Neural crest cell (in vitro differentiated cells): Measurements from ENCODE around the gene OR6C74. TPM values are rescaled to one million over a fixed set of nuclear protein-coding genes. Genes with fewer than 3 reads are reported as not detected.

Experiments used
- DNase-seq: peaks from one replicate; pipeline ENCODE4 v3.0.0; 2021; ENCODE audit warnings: low read depth, mixed read lengths, low spot score
- H3K27ac Mint-ChIP-seq: one replicate; pipeline ENCODE4 v1.8.0; 2021; ENCODE audit warnings: mild to moderate bottlenecking, mixed read lengths; ENCODE audit not compliant: unreplicated experiment
- H3K27me3 Mint-ChIP-seq: 2 replicates; pipeline ENCODE4 v1.8.0; 2021; ENCODE audit warnings: low read depth, mild to moderate bottlenecking, mixed read lengths
- H3K36me3 Mint-ChIP-seq: 2 replicates; pipeline ENCODE4 v1.8.0; 2021; ENCODE audit warnings: low read depth, mild to moderate bottlenecking, mixed read lengths
- H3K4me1 Mint-ChIP-seq: 2 replicates; pipeline ENCODE4 v1.8.0; 2021; ENCODE audit warnings: mixed read lengths
- H3K4me3 Mint-ChIP-seq: one replicate; pipeline ENCODE4 v1.8.0; 2021; ENCODE audit warnings: mild to moderate bottlenecking, mixed read lengths
- H3K9me3 Mint-ChIP-seq: 2 replicates; pipeline ENCODE4 v1.8.0; 2021; ENCODE audit warnings: mixed read lengths
- total RNA-seq: library from RNA; stranded (reverse); gene quantifications from 2 replicates; pipeline ENCODE4 v1.2.1, GENCODE V29; 2021
- TF ChIP-seq, protein P1 (sequence below): fragments of 200-600 bp; sonication (generic); conservative IDR thresholded peaks from 2 replicates; pipeline ENCODE4 v1.5.0; 2021; ENCODE audit warnings: antibody characterized with exemption, mild to moderate bottlenecking

OR6C74 gene
- total RNA-seq, 1 donor from 2014 or later = not detected

DNA sequence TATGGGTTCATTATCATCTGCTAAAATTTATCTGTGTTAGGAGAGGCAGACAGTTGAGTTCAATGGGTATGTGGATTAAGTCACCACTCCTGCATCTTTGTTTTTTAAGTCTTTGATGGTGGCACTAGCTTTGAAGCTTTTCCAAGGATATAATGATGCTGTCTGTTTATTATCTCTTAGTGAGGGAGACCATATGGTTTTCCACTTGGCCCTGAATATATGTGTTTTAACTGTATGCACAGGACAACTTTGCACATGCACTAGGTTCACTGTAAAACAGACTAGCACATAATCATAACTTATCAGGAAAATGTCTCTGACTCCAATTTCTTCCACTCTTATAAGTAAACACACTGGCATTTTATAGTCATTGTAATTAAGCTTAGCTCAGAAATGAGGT, 8.9 kb downstream of the OR6C74 start:
- no peaks in the 10 kb centered on the region for H3K4me1 Mint-ChIP-seq

DNA sequence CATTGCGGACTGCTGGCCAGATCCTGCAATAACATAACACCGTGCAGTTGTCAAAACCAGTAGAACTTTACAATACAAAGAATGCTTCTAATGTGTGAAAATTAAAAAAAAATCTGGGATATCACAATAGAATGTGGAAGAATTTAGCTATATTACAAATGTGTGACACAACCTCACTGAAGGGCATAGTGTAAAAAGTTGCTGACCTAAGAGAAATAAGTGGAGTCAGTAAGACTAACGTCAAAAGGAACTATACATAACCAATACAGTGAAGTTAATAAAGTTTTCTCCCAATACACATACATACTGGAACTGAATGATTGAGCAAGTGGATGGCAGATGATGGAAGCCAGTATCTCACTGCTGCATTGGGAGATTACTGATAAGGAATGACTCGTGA, 12.4 kb downstream of the OR6C74 start:
- TF ChIP-seq, protein P1, sequence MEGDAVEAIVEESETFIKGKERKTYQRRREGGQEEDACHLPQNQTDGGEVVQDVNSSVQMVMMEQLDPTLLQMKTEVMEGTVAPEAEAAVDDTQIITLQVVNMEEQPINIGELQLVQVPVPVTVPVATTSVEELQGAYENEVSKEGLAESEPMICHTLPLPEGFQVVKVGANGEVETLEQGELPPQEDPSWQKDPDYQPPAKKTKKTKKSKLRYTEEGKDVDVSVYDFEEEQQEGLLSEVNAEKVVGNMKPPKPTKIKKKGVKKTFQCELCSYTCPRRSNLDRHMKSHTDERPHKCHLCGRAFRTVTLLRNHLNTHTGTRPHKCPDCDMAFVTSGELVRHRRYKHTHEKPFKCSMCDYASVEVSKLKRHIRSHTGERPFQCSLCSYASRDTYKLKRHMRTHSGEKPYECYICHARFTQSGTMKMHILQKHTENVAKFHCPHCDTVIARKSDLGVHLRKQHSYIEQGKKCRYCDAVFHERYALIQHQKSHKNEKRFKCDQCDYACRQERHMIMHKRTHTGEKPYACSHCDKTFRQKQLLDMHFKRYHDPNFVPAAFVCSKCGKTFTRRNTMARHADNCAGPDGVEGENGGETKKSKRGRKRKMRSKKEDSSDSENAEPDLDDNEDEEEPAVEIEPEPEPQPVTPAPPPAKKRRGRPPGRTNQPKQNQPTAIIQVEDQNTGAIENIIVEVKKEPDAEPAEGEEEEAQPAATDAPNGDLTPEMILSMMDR = no peak
- H3K27ac Mint-ChIP-seq = no peak overlapping the region
- H3K4me1 Mint-ChIP-seq = no peaks in the 10 kb centered on the region
- H3K36me3 Mint-ChIP-seq = peaks cover 2% of the 10 kb centered on the region
- no peak overlapping the region for H3K4me3 Mint-ChIP-seq
- H3K9me3 Mint-ChIP-seq = peaks cover 6% of the 10 kb centered on the region
- DNase-seq = no peak
- H3K27me3 Mint-ChIP-seq = no peaks in the 10 kb centered on the region

More for the DNA sequence above, 8.9 kb downstream of the OR6C74 start:
- Mint-ChIP-seq H3K4me3 (no peak overlapping the region), H3K27ac (no peak overlapping the region), H3K9me3 (peaks cover 6% of the 10 kb centered on the region), H3K27me3 (no peaks in the 10 kb centered on the region), H3K36me3 (peaks cover 2% of the 10 kb centered on the region)
- TF ChIP-seq, protein P1 = no peak
- no peak for DNase-seq

DNA sequence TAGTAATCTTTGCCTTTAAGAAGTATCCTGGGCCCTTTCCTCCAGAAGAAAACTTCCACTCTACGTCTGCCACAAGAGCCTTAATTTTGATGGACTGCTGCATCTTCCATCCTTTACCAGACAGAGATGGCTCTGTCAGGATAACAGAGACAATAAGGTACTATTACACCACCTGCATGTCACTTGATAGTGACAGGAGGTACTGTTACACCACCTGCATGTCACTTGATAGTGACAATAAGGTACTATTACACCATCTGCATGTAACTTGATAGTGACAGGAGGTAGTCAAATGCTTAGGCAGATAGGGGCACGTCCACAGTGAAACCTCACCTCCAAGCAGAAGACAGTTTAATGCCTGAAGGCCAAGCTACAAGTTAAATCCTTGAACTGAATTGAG, 13.9 kb downstream of the OR6C74 start:
- DNase-seq = no peak
- Mint-ChIP-seq H3K27me3 (no peaks in the 10 kb centered on the region), H3K4me3 (no peak overlapping the region), H3K36me3 (peaks cover 2% of the 10 kb centered on the region), H3K9me3 (peaks cover 6% of the 10 kb centered on the region), H3K27ac (no peak overlapping the region), H3K4me1 (no peaks in the 10 kb centered on the region)
- TF ChIP-seq, protein P1 = no peak

DNA sequence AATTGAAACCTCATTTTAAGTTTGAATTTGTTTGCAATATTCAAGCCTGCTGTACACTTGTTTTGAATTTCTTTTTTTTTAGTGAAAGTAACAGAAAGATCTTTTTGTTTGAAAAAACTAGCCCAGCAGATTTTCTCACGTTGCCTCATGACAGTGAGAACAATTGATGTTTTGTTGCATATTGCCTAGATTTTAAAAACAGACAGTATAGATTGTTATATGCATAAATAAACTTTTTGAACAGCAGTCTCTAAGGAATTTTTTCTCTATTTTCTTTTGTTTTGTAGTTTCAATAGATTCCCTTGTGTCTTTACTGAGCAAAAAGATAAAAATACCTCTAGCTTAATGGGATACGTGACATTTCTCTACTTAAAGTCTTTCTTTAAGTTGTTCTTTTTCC, 36.6 kb downstream of the OR6C74 start:
- Mint-ChIP-seq H3K4me1 (peaks cover 39% of the 10 kb centered on the region), H3K27me3 (no peaks in the 10 kb centered on the region), H3K36me3 (peaks cover 5% of the 10 kb centered on the region)

DNA sequence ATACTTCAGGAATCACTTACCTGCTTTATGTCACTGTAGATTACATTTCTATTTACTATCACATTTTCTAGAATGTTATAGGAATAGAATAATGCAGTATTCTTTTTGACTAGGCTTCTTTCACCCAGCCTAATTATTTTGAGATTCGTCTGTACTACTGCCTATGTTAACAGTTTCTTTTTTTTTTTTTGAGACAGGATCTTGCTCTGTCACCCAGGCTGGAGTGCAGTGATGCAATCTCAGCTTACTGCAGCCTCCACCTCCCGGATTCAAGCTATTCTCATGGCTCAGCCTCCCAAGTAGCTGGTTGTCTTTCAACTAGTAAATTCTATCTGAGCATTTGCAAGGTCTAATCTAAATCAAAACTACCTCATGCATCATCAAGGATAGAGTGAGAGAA, 45.6 kb downstream of the OR6C74 start:
- Mint-ChIP-seq H3K4me3 (no peak overlapping the region), H3K27ac (no peak overlapping the region), H3K36me3 (peaks cover 8% of the 10 kb centered on the region), H3K4me1 (peaks cover 5% of the 10 kb centered on the region), H3K27me3 (no peaks in the 10 kb centered on the region), H3K9me3 (peaks cover 3% of the 10 kb centered on the region)
- TF ChIP-seq, protein P1 = no peak
- DNase-seq = no peak

More for the DNA sequence above, 36.6 kb downstream of the OR6C74 start:
- DNase-seq = no peak
- TF ChIP-seq, protein P1 = no peak
- Mint-ChIP-seq H3K9me3 (peaks cover 17% of the 10 kb centered on the region), H3K27ac (peak overlapping the region; percentile 96), H3K4me3 (peak overlapping the region; percentile 37)

Other genes with a start within 250 kb of the OR6C74 start
- 6.9 and 7.3 TPM in 2 replicates for gene NEUROD4, start 224.6 kb upstream of the OR6C74 start, total RNA-seq
- not detected in 2 replicates for gene OR9K2, start 118.2 kb upstream of the OR6C74 start, total RNA-seq
- gene OR10A7, start 23.6 kb upstream of the OR6C74 start, total RNA-seq = not detected in 2 replicates
- not detected in 2 replicates for gene OR6C6, start 52.0 kb downstream of the OR6C74 start, total RNA-seq
- gene OR6C1, start 69.7 kb downstream of the OR6C74 start, total RNA-seq = not detected in 2 replicates
- gene OR6C3, start 86.1 kb downstream of the OR6C74 start, total RNA-seq = not detected in 2 replicates
- gene OR6C75, start 118.4 kb downstream of the OR6C74 start, total RNA-seq = not detected in 2 replicates
- gene OR6C65, start 155.9 kb downstream of the OR6C74 start, total RNA-seq = not detected in 2 replicates
- not detected in 2 replicates for gene OR6C76, start 181.6 kb downstream of the OR6C74 start, total RNA-seq
- not detected in 2 replicates for gene OR6C2, start 199.5 kb downstream of the OR6C74 start, total RNA-seq
- not detected in 2 replicates for gene OR6C70, start 225.5 kb downstream of the OR6C74 start, total RNA-seq
- gene OR6C68, start 247.8 kb downstream of the OR6C74 start, total RNA-seq = not detected in 2 replicates